GM18867 (cell line): Measurements from ENCODE around the gene FBRSL1.
"Not testable (repeated sequence)": the region's sequence is repeated elsewhere in the genome, so short reads cannot be mapped to it uniquely, and the experiment has no call there.

Experiments used
- ATAC-seq: cut with Tn5 transposase; IDR thresholded peaks from one replicate; pipeline ENCODE4 v1.9.1; 2021; ENCODE audit warnings: mild to moderate bottlenecking, moderate library complexity; ENCODE audit not compliant: unreplicated experiment

FBRSL1 gene

DNA sequence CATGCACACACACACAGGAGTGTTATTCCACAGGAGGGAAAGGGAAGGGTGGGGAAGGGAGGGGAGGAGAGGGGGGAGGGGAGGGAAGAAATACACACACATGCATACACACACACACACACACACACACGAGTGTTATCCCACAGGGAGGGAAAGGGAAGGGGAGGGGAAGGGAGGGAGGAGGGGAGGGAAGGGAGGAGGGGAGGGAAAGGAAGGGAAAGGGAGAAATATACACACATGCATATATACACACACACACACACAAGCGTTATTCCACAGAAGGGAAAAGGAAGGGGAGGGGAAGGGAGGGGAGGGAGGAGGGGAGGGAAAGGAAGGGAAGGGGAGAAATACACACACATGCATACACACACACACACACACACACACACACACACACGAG is 19.6 kb upstream of the FBRSL1 start:
- no peak for ATAC-seq

- ATAC-seq = no peak
Observed at GRCh38 chr12:132471011-132471857, 18.7 kb upstream of the FBRSL1 start.

GRCh38 chr12:132471858-132472255 is 18.1 kb upstream of the FBRSL1 start:
- ATAC-seq = no peak

DNA sequence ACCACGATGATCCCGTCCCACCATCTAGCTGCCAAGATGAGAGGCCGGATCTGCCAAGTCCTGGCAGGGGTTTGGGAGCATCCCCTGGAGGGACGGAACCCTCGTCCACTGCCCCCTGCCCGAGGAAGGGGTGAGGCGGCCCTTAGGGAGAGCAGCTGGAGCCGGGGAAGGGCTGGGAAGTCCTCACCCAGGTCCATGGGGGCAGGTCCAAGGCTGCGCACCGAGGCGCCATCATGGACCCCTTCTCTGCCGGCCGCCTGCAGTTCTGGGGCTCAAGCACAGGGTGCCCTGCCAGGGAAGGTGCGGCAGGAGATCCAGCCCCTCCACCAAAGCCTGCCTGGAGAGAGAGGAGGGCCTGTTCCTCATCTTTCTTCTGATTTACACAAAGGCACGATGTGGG is 17.6 kb upstream of the FBRSL1 start:
- no peak for ATAC-seq

- no peak for ATAC-seq
Observed at GRCh38 chr12:132474237-132474741, 15.7 kb upstream of the FBRSL1 start.

DNA sequence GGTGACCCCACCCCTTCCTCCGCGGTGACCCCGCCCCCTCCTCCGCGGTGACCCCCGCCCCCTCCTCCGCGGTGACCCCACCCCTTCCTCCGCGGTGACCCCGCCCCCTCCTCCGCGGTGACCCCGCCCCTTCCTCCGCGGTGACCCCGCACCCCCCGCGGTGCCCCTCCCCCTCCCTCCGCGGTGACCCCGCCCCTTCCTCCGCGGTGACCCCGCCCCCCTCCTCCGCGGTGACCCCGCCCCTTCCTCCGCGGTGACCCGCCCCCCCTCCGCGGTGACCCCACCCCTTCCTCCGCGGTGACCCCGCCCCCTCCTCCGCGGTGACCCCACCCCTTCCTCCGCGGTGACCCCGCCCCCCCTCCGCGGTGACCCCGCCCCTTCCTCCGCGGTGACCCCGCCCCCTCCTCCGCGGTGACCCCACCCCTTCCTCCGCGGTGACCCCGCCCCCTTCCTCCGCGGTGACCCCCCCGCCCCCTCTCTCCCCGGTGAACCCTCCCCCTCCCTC is 15.1 kb upstream of the FBRSL1 start:
- not testable (repeated sequence) for ATAC-seq

- no peak for ATAC-seq
Observed at GRCh38 chr12:132475304-132476037, 14.5 kb upstream of the FBRSL1 start.

DNA sequence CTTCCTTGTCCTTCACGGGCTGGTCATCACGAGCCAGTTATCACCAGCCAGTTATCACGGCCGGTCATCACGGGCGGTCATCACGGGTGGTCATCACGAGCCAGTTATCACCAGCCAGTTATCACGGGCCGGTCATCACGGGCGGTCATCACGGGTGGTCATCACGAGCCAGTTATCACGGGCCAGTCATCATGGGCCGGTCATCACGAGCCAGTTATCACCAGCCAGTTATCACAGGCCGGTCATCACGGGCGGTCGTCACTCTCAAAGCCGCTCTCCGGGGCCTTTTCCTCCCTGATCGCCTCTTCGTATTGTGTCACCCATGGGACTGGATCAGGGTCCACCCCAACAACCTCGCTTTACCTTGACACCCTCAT is 13.9 kb upstream of the FBRSL1 start:
- no peak for ATAC-seq

GRCh38 chr12:132476421-132476820 is 13.5 kb upstream of the FBRSL1 start:
- ATAC-seq = no peak

- ATAC-seq = no peak
Observed at GRCh38 chr12:132477017-132477702, 12.8 kb upstream of the FBRSL1 start.

DNA sequence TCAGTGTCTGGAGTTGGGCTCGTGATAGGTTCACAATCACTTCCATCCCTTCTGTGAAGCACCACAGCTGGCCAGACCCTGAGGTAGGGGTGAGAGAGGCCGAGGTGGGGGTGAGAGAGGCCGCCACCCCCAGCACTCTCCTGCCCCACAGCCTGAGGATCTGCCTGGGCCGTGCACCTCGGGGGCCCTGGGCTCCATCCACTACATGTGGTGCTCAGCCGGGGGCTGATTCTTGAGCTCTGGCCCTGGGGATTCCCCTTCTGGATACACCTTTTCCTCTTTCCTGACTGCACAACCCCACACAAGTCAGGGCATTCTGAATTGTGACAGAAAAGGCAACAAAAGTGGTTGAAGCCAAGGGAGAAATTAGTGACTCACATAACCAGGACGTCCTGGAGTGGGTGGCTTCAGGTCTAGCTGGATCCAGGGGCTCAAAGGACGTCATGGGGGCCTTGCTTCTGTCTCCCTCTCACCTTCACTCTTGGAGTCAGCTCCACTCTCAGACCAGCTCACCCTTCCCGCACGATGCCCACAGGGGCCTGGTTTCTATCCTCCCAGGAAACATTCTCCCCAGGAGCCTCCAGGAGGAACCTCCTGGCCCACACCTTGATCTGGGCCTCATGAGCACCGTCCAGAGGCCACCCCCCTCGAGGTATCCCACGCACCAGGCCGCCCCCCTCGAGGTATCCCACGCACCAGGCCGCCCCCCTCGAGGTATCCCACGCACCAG is 12.1 kb upstream of the FBRSL1 start:
- ATAC-seq = no peak

GRCh38 chr12:132478433-132478803 is 11.5 kb upstream of the FBRSL1 start:
- ATAC-seq = no peak

GRCh38 chr12:132478845-132479244 is 11.1 kb upstream of the FBRSL1 start:
- no peak for ATAC-seq

DNA sequence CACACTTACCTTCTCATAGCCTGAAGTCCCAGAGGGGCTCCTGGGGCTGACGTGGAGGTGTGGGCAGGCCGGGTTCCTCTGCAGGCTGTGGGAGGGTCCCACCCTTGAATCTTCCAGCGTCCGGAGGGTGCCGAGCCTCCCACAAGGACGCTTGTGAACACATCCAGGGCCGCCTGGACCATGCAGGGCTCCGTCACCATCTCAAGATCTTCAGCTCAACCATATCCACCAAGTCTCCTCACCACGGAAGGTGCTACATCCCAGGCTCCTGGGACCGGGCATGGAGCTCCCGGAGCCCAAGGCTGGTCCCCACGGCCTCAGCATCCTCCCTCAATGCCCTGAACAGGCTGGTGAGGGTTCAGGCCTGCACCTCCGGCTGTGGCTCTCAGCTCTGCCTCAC is 10.7 kb upstream of the FBRSL1 start:
- no peak for ATAC-seq

GRCh38 chr12:132479938-132480622 is 9.9 kb upstream of the FBRSL1 start:
- ATAC-seq = no peak

GRCh38 chr12:132480623-132481132 is 9.3 kb upstream of the FBRSL1 start:
- ATAC-seq = no peak

DNA sequence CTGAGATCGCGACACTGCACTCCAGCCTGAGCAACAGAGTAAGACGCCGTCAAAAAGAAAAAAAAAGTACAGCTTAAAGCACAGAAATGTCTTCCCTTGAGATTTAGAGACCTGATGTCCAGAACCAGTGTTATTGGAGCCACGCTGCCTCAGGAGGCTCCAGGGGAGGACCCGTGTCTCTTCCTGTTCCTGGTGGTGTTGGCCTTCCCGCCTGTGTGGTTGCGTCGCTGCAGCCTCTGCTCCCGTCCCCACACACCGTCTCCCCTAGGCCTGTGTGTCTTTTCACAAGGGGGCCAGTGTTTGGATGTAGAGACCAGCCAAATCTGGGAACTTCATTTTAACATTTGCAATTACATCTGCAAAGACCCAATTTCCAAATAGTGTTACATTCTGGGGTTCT is 8.6 kb upstream of the FBRSL1 start:
- no peak for ATAC-seq

DNA sequence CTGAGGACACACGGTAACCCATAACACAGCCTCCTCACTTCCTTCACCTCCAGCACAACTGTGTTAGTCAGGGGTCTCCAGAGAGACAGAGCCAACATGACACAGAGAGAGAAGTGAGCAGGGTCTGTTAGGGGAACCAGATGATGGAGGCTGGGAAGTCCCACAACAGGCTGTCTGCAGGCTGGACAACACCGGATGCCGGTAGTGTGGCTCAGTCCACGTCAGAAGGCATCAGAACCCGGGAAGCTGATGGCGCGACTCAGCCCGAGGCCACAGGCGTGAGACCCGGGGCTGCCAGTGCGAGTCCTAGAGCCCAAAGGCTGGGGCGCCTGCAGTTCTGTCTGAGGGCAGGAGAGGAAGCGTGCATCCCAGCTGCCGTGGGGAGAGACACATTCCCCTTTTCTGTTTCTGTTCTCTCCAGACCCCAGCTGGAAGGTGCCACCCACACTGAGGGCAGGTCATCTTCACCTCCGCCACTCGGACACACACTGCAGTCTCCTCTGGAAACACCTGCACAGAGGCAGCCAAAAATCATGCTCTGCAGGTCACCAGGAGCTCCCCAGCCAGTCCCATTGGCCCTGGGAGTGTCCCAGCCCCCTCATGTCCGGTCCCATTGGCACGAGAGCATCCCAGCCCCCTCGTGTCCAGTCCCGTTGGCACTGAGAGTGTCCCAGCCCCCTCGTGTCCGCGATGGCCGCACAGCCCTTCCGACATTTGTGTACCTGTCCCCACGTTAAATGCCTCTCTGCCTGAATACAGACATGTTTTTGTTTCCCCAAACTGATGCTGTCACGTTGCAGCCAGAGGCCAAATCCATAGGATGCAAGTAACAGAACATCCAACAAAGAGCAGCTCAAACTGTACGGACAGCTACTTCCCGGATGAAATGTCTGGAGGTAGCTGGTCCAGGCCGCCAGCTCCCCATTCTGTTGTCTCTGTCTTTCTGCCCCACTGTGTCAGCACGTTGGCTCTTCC is 7.9 kb upstream of the FBRSL1 start:
- ATAC-seq = peak; percentile 48

GRCh38 chr12:132482771-132483170 is 7.2 kb upstream of the FBRSL1 start:
- no peak for ATAC-seq
